GM11168 (cell line): ENCODE measurements around the gene SMCO2.

ENCODE experiments used
- in situ Hi-C: fragments of 300-500 bp; cut with MboI; formaldehyde crosslinking; loops from one replicate; pipeline ENCODE4 v1.12.0; 2022; ENCODE audit warnings: low sequenced_read_pairs; ENCODE audit not compliant: unreplicated experiment

The SMCO2 gene

DNA sequence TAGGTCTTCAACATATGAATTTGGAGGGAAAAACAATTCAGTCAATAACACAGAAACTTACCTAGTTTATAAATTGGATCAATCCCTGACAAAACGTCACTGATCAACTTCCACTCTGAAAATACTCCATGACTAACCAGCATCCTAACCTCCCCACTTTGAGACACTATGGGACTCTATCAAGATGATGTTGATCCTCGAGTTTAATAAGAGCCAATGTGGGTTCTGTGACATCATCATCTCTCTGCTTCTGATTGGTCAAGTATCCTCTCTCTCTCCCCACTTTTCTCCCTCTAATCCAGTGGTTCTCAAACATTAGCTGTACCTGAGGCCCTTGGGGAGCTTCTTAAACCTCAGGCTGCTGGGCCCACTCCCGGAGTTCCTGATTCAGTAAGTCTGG is at the start of gene SMCO2:
TSS of gene SMCO2 (plus strand) at position 301 of the 400 bp plus-strand sequence. CDS start 23,896 bp downstream, outside the sequence.
- in situ Hi-C loops, result no loop called here

DNA sequence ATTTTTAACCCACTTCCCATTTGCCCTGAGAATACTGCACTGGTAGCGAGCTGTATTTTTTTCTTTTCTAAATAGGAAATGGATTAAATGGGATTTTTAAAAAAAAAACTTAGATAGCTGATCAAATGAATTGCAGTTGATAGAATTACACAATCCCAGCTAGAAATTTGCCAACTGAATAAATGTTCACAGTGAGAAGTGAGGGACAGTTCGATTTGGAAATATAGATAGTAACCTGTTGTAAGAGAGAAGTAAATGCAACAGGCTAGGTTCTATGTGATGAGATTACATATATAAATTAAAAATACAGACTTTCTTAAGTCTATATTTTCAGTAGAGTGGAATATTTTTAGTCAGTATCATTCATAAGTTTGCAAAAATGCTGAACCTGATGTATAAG is 48.1 kb upstream of the SMCO2 start:
- in situ Hi-C loops, result no loop called here

DNA sequence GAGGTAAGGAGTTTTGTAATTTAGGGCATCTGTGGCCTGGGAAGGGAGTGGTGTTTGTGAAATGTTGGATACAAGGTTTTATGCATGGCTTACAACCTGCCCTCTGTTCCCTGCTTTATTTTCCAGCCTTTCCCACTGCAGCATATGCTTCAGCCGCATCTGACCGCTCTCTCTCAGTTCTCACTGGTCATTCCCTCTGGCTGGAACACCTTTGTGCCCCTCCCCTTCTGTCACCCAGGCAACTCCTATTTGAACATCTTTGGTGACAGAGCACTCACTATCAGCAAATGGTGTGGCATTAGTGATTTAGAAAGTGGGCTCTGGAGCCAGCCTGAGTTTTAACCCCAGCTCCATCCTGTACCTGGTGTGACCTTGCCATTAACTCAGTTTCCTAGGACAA is 47.5 kb upstream of the SMCO2 start:
- in situ Hi-C loops, result no loop called here

DNA sequence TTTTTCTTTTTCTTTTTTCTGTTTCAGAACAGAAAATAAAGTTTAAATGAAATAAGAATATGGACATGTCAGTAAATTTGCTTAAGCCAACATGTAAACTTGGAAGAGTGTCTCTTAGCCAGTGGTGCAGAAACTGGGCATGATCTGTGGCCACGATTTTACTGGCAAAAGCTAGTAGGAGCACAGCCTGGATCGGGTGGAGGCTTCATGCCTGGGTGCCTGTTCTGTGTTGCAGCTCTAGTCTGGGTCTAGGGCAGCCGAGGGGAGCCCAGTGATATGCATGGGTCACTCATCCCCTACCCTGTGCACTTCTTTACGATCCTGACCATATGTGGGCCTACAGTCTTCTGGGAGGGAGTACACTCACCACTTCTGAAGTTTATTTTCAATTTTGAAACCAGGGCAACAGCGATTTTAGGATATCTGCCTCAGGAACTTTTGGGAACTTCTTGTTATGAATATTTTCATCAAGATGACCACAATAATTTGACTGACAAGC is 45.6 kb upstream of the SMCO2 start:
- in situ Hi-C loops, result no loop called here

DNA sequence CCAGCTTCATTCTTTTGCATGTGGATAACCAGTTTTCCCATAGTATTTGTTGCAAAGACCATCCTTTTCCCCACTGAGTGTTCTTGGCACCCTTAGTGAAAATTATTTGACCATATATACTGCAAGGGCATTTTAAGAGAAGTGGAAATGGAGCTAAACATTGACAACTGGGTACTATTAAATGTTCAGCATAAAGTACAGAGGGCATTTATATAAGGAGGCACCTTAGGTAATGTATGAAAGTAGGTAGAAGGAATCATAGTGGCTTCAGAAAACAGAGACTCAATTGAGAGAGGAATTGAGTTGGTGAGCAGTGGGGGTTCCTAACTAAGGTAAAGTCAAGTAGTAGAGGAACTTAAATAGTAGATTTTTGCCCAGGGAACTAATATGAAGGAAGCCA is 34.5 kb upstream of the SMCO2 start:
- in situ Hi-C loops, result no loop called here

DNA sequence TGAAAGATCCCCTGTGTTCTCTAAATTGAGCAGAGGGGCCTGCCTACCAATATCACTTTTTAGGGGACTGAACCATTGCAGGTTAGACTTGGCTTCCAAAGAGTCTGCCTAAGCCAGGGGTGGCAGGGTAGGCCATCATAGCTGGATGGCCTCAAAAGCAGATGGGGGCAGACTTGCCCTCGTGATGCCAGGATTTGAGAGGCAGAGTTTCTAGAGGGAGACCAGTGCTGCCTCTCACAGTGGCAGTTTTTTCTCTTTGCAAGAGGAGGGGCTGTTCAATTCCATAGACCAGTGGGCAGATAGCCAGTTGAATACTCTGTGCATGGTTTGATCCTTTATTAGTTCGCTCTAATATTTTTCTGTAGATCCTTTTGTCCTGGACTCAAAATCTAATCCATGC is 23.8 kb upstream of the SMCO2 start:
- in situ Hi-C loops, result no loop called here

DNA sequence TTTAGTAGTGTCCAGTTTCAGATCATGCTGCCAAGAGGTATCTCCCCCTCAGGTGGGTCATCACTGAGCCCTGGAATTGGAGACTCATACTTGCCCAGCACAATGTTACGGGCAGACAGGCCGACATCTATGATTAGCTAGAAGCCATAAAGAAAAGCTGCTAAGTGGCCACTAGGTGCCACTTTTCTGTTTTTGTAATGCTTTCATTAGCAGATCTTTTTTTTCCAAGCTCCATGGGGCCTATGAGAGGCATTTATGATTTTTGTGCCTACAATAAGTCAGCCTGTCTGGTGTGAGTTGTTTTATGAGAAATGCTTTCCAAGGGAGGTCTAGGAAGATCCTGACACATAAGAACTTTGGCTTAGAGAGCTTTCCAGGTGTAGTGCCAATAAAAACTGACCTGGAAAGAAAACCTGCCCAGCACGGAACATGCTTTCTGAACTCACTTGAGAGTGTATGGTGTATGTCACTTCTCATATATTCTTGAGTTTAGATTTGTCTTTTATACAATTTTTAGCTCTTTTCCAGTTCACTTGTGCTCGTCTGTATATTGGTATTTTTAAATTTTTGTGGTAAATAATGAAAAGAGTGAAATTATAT is 21.8 kb upstream of the SMCO2 start:
- in situ Hi-C loops, result no loop called here

DNA sequence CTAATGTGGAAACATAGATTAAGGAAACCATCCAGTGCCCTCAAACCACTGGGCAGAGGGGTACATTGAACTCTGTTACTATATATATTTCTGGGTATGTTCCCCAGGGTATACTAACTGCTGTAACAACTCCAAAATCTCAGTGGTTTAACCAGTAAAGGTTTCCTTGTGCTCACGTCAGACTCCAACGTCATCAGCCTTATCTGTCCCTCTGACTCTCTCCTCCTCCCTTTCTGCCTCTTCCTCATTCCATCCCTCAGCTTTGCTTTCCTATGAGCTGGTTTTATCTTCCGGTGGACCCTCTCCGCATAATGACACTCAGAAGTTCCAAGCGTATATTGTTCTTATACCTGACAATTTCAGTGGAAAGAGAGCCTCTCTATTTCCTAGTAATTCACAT is 21.2 kb upstream of the SMCO2 start:
- in situ Hi-C loops, result no loop called here

DNA sequence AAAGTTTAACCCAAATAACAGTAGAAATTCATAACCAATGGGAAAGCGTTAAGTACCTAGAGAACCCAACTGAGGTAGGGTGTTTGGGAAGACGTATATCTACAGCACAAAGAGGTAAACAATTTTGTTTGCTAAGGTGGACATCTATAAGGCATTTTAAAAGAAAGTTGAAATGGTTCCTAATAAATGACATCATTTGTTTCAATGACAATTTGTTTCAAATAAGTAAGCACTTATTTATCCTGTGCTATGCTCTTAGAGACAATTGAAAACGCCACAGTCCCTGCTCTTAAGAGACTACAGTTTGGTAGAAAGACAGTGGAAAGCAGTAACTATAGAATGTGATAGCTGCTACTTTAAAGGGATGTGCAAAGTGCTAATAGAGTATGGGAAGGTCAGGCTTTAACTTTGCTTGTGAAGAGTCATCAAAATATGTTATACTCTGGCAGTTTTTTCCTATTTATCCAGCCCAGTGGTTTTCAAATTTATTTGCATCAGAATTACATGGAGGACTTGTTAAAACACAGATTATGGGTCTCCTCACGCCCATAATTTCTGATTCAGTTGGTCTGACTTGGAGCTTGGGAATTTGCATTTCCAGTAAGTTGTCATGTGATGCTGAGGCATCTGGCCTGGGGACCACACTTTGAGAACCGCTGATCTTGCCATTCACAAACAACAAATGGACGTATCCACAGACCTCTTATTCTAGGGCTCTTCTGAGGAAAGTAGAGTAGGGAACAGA is 19.6 kb upstream of the SMCO2 start:
- in situ Hi-C loops, result no loop called here

DNA sequence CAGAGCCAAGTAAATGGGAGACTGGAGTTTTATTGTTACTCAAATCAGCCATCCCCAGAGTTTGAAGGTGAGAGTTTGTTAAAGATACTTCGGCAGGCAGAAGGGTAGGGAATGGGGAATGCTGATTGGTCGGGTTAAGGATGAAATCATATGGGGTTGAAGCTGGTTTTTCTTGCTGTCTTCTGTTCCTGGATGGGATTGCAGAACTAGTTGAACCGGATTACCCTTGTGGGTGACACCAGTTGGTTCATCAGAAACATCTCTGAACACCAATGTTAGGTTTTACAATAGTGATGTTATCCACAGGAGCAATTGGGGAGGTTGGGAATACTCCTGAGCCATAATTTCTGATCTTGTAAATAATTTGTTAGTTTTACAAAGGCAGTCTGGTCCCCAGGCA is 18.7 kb upstream of the SMCO2 start:
- in situ Hi-C loops, result no loop called here

DNA sequence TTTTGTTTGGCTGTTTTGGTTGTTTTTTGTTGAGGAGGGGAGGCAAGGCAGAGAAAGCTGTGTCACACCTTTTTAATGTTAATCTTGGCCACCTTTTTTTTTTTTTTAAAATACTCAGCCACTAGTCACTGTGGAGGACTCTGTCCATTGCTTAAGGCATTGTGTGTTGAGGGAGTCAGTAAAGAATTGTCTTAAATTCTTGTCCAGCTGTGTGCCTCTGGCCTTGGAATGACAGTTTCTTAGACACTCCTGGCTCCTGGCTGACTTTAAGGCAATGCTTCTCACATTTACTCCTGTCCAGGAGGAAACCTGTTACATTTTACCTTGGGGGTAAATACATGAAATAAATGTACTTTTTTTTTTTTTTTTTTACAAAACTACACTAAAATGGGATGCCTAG is 18.1 kb upstream of the SMCO2 start:
- in situ Hi-C loops, result no loop called here

DNA sequence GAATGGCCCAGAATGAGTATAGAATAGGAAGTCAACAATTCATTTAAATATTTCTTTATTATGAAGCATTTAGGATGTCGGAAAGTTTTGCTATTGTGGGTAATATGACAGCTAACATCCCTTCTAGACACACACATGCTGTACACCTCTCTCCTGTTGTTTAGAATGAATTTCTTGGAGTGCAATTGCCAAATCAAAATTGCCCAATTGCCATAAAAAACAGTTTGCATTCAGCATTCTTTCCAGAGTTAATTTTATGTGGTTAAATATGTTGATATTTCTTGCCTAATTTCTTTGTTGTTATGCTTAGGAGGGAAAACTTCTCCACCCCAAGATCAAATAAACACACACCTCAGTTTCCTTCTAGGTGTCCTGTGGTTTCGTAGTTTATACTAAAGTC is 16.9 kb upstream of the SMCO2 start:
- in situ Hi-C loops, result loop anchor here (5.0 kb wide), 1 partner anchor 218 kb away; no protein-coding TSS in a partner anchor

DNA sequence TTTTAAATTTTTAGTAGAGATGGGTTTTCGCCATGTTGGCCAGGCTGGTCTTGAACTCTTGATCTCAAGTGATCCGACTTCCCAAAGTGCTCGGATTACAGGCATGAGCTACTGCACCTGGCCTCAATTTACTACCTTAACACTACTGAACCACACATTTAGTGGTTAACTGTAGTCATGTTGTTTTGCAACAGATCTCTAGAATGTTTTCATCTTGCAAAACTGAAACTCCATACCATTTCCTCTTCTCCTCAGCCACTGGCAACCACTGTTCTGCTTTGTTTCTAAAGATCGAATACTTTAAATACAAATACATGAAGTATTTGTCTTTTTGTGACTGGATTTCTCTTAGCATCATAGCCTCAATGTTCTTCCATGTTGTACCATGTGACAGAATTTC is 15.4 kb upstream of the SMCO2 start:
- in situ Hi-C loops, result loop anchor here (5.0 kb wide), 1 partner anchor 216 kb away; no protein-coding TSS in a partner anchor

DNA sequence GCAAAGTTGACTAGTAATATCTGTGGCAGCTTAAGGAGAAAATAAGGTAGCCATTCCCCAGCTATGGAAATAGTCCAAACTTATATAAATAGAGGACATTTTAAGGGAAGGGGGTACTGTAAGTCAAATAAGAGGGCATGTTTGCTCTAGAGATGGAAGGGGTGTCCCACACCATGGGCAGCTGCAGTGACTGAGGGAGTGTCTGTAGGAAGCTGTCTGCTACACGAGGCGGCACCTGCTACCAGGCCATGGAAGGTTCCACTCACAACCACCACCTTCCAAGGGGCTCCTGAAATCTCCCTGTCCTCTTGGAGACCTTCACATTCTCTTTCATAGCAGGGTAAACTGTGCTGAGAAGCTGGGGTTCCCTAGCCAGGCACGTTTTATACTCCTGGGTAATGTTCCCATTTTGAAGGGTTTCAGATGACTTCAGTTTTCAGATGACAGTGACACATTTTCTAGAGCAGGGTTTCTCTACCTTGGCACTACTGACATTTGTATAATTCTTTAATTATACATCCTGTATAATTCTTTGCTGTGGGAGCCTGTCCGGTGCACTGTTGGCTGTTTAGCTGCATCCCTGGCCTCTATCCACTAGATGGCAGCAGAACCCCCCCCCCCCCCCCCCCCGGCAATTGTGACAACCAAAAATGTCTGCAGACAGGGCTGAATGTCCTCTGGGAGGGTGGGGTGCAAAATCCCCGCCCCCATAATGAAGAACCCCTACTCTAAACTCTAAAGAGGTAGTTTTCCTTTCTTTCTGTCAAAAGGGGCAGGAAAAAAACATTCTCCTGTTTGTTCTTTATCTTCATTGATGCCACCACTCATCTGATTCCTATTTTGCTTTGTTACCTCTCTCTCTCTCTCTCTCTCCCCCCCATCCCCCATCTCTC is 11.6 kb upstream of the SMCO2 start:
- in situ Hi-C loops, result loop anchor here (5.0 kb wide), 1 partner anchor 212 kb away; no protein-coding TSS in a partner anchor

DNA sequence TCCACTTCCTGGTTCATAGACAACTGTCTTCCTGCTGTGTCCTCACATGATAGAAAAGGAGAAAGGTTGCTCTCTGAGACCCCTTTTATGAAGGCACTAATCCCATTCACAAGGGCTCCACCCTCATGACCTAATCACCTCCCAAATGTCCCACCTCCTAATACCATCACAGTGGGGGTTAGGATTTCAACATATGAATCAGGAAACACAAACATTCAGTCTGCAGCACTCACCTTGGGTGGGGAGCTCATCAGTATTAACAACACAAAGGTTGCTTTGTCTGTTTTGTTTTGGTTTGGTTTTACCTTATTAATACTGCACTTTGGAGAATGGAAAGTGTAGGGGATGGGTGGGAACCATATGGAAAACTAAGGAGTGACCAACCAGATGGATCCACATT is 10.5 kb upstream of the SMCO2 start:
- in situ Hi-C loops, result no loop called here

DNA sequence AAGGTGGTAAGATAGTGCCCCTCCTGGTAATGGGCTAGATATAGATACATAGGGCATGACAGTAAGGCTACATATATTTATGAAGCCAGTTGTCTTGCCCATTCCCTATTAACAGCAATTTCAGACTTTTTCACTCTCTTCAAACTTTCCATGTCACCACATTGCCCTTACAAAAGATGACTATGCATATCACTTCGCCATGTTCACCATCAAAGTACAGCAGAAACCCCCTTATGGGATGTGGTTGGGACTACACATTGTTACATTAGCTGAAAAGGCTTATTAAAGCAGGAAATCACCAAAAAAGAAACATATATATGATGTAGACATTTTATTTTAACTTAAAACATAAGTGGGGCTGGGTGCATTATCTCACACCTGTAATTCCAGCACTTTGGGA is 9.8 kb upstream of the SMCO2 start:
- in situ Hi-C loops, result no loop called here

DNA sequence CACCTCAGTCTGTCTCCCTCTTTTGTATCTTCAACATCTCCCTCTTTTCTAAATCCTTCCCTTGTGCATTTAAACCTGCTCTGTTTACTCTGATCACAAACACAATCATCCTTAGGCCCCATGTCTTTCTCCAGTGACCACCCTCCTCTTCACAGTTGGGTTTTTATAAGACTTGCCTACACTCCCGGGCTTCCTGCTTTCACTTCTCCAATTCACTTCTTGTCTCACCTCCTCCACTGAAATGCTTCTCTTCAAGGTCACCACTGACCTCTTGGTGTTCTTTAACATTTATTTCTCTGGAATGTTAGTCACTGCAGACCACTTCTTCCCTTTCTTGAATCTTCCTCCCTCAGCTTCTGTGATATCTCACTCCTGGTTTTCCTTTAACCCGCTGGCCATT is 8.7 kb upstream of the SMCO2 start:
- in situ Hi-C loops, result no loop called here

DNA sequence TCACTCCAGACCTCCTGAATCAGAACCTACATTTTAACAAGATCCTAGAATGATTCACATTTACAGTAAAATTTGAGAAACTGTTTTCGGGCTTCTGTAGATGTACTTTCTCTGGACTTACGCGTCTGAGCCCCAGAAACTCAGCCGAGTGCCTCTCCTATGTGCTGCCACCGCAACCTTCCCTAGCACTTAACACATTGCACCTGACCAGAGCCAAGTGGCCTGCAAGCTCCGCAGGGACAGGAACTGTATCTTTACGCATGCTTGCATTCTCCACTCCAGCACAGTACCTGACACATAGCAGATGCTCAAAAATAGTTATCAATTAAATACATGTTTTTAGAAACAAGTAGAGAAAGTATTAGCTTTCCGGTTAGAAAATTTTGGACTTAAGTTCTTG is 1.2 kb downstream of the SMCO2 start:
- in situ Hi-C loops, result no loop called here

DNA sequence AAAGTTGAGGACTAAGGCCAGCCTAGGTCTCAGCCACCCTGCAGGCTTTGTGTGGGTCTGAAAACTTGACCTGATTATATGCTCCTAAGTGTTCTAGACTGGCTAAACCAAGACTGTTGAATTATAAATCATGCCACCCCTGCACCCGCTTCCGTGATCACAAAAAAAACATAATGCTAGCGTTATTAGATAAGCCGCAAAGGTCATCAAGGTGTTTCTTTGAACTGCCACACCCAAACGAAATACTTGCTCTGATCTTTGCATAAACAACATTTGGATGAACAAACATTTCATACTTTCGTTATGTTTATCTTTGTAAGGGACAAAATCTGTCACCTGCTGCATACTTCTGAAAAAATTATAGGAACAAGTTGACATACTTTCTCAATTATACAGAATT is 2.5 kb downstream of the SMCO2 start:
- in situ Hi-C loops, result no loop called here

DNA sequence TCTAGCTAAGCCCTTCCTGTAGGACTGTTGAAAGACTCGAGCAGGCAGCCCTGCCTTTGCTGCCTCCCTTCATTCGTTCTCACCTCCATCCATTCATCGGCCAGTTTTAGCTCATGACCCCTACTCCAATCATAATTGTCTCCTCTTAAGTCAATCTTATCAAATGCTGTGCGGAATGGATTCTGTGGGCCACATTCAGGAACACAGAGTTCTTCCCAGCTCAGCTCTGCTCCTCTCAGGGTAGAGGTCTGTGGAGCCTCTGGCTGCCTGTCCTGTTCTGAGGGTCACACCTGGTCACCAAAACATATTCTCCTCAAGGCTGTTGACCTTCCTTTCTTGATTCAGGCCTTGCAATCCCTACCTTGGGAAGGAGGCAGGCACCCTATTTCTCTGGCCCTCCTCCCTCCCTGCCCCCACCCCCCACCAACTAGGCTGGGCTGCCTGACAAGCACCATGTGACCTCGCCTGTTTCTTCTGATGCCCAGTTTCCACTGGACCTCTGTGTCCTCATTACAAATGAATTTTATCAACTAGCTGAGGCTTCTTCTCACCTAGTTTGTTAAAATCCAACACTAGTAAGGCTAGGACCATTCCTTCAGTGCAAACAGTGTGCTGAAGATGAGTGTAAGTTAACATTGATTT is 3.5 kb downstream of the SMCO2 start:
- in situ Hi-C loops, result no loop called here
